Measurements from ENCODE around the gene FYB1. TPM values are rescaled to one million over a fixed set of nuclear protein-coding genes. Genes with fewer than 3 reads are reported as not detected.

Gene FYB1
- total and polyA plus RNA-seq, 2 of the 8 experiments (the other 6 are each of a cell fraction or from before 2014, with no cell fraction given): not detected

GRCh38 chr5:39140558-39141168, 78.7 kb downstream of the FYB1 start:
- no peak overlapping the region for H2BK5ac ChIP-seq (ENCODE audit: low read depth, low read length)
- no peaks in the 10 kb centered on the region for H3K27me3 ChIP-seq (replicated peaks in 1 of 4; ENCODE audit: control insufficient read depth in 3 of 4, extremely low read depth in 1 of 4, insufficient read depth in 3 of 4, low read length in 3 of 4)
- H3K79me2 ChIP-seq (ENCODE audit: control insufficient read depth in 1 of 2, insufficient read depth in 2 of 2, low read length in 2 of 2): no peaks in the 10 kb centered on the region
- FAIRE-seq (no peak), DNase-seq (ENCODE audit: low read depth in 1 of 2, low spot score in 2 of 2) (no peak)
- no peak overlapping the region for H3K18ac ChIP-seq (ENCODE audit: extremely low read depth, low read length)
- no peak overlapping the region for H3K4me2 ChIP-seq (ENCODE audit: insufficient read depth in 1 of 2, low read depth in 2 of 2, low read length in 2 of 2)
- H4K5ac ChIP-seq (ENCODE audit: insufficient read length, low read depth, low read length): no peak overlapping the region
- no peak overlapping the region for H3K27ac ChIP-seq (ENCODE audit: low read depth, low read length)
- H3K79me1 ChIP-seq (ENCODE audit: low read depth, low read length): no peaks in the 10 kb centered on the region
- H4K20me1 ChIP-seq (replicated peaks in 1 of 2; ENCODE audit: control insufficient read depth in 1 of 2, insufficient read depth in 2 of 2, low read length in 2 of 2): no peaks in the 10 kb centered on the region
- no peak overlapping the region for H2BK12ac ChIP-seq (ENCODE audit: low read depth, low read length)
- no peak overlapping the region for H3K4ac ChIP-seq (replicated peaks; ENCODE audit: insufficient read length, low read depth, low read length)
- H4K91ac ChIP-seq (replicated peaks; ENCODE audit: insufficient read length, low read length): no peak overlapping the region
- H3K23me2 ChIP-seq (ENCODE audit: low read depth, low read length): no peaks in the 10 kb centered on the region
- H3K4me3 ChIP-seq (ENCODE audit: extremely low read depth in 1 of 4, insufficient read depth in 2 of 4, low read depth in 3 of 4, low read length in 4 of 4): no peak overlapping the region
- ChIA-PET CTCF (ENCODE audit: partially characterized antibody) (interaction anchor here (1.3 to 2.4 kb wide), 2 partner anchors 77 to 235 kb away, joined by 3 to 7 read pairs; no protein-coding TSS in a partner anchor), POLR2A (ENCODE audit: partially characterized antibody) (no interaction called here)
- no peak overlapping the region for H2AFZ ChIP-seq (ENCODE audit: low read length)
- H3K4me1 ChIP-seq (replicated peaks in 1 of 4; ENCODE audit: control insufficient read depth in 3 of 4, insufficient read depth in 4 of 4, low read length in 3 of 4): no peaks in the 10 kb centered on the region
- no peak overlapping the region for H3K9ac ChIP-seq (replicated peaks in 1 of 4; ENCODE audit: extremely low read depth in 1 of 4, low read depth in 3 of 4, low read length in 3 of 4)
- no peak overlapping the region for H3K23ac ChIP-seq (ENCODE audit: insufficient read length)
- no peak overlapping the region for H3K56ac ChIP-seq (replicated peaks; ENCODE audit: insufficient read length, low read depth, low read length)
- H4K8ac ChIP-seq (ENCODE audit: extremely low read depth, insufficient read depth, low read length): no peak overlapping the region
- H3K9me3 ChIP-seq (ENCODE audit: insufficient read depth in 2 of 2, low read depth in 1 of 2, low read length in 1 of 2): no peaks in the 10 kb centered on the region
- TF ChIP-seq EZH2 (IDR thresholded peaks at IDR 0.05; ENCODE audit: low read depth, low read length, severe bottlenecking): no peak
- TF ChIP-seq BRCA1 (IDR thresholded peaks at IDR 0.05; ENCODE audit: low read depth, low read length): no peak
- no peak for TF ChIP-seq RAD21 (IDR thresholded peaks at IDR 0.05 in 1 of 2, conservative IDR thresholded peaks at IDR 0.05 in 1 of 2; ENCODE audit: low read depth in 2 of 2, low read length in 2 of 2)
- H2BK120ac ChIP-seq (replicated peaks; ENCODE audit: low read depth, low read length): no peak overlapping the region
- no peak overlapping the region for H2BK20ac ChIP-seq (ENCODE audit: low read length)
- no peaks in the 10 kb centered on the region for H3K36me3 ChIP-seq (ENCODE audit: control insufficient read depth in 2 of 4, insufficient read depth in 4 of 4, low read length in 3 of 4)
- H2BK15ac ChIP-seq (ENCODE audit: low read length): no peak overlapping the region
- no peak overlapping the region for H2AK5ac ChIP-seq (ENCODE audit: low read depth, low read length)
- H3K14ac ChIP-seq (ENCODE audit: insufficient read length): no peak overlapping the region
- WGBS, 2 experiments (ENCODE audit: extremely low coverage in 1 of 2, insufficient coverage in 1 of 2, insufficient read length in 1 of 2, insufficient replicate concordance in 2 of 2, low coverage in 1 of 2, low lambda C conversion rate in 2 of 2, missing lambda C conversion rate in 1 of 2): 92% methylated on average over 7 of the region's 7 CpGs; no CpG with 5 or more reads in 1 of the 2 experiments

Measured in H1 (cell line).